ENCODE data around the gene RFX4.

DNA sequence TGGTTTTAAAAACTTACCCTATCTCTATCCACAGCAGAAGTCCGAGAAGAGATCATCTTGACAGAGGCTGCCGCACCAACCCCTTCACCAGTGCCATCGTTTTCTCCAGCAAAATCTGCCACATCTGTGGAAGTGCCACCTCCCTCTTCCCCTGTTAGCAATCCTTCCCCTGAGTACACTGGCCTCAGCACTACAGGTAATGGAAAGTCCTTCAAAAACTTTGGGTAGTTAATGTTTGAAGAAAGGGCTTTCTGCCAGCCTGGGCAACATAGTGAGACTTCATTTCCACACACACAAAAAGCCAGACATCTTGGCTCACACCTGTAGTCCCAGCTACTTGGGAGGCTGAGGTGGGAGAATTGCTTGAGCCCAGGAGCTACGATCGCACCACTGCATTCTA, 150.1 kb downstream of the RFX4 start:
- TF ChIP-seq, protein P1, sequence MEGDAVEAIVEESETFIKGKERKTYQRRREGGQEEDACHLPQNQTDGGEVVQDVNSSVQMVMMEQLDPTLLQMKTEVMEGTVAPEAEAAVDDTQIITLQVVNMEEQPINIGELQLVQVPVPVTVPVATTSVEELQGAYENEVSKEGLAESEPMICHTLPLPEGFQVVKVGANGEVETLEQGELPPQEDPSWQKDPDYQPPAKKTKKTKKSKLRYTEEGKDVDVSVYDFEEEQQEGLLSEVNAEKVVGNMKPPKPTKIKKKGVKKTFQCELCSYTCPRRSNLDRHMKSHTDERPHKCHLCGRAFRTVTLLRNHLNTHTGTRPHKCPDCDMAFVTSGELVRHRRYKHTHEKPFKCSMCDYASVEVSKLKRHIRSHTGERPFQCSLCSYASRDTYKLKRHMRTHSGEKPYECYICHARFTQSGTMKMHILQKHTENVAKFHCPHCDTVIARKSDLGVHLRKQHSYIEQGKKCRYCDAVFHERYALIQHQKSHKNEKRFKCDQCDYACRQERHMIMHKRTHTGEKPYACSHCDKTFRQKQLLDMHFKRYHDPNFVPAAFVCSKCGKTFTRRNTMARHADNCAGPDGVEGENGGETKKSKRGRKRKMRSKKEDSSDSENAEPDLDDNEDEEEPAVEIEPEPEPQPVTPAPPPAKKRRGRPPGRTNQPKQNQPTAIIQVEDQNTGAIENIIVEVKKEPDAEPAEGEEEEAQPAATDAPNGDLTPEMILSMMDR (IDR thresholded peaks at IDR 0.05): no peak
- no peak for TF ChIP-seq POLR2A (IDR thresholded peaks at IDR 0.05; ENCODE audit: low read depth)
